ENCODE results near the gene EFCAB8.
"Not testable (repeated sequence)": the region's sequence is repeated elsewhere in the genome, so short reads cannot be mapped to it uniquely, and the experiment has no call there.

The EFCAB8 gene

GRCh38 chr20:32912688-32913087, 54.0 kb downstream of the EFCAB8 start:
- no peak for DNase-seq

- DNase-seq, result no peak
Observed at GRCh38 chr20:32914031-32914430, 55.3 kb downstream of the EFCAB8 start.

GRCh38 chr20:32917191-32917950, 58.6 kb downstream of the EFCAB8 start:
- DNase-seq, result no peak

- no peak for DNase-seq
Observed at GRCh38 chr20:32918296-32918695, 59.6 kb downstream of the EFCAB8 start.

GRCh38 chr20:32918751-32919150, 60.0 kb downstream of the EFCAB8 start:
- DNase-seq, result no peak

GRCh38 chr20:32920066-32920465, 61.3 kb downstream of the EFCAB8 start:
- no peak for DNase-seq

- DNase-seq, result no peak
Observed at GRCh38 chr20:32920530-32921298, 62.0 kb downstream of the EFCAB8 start.

- no peak for DNase-seq
Observed at GRCh38 chr20:32922466-32922865, 63.7 kb downstream of the EFCAB8 start.

GRCh38 chr20:32924781-32925180, 66.1 kb downstream of the EFCAB8 start:
- DNase-seq, result no peak

GRCh38 chr20:32925481-32926196, 66.9 kb downstream of the EFCAB8 start:
- no peak for DNase-seq

- no peak for DNase-seq
Observed at GRCh38 chr20:32929162-32929561, 70.4 kb downstream of the EFCAB8 start.

- DNase-seq, result no peak
Observed at GRCh38 chr20:32930181-32930580, 71.5 kb downstream of the EFCAB8 start.

- DNase-seq, result no peak
Observed at GRCh38 chr20:32930701-32931100, 72.0 kb downstream of the EFCAB8 start.

GRCh38 chr20:32934580-32934979, 75.9 kb downstream of the EFCAB8 start:
- no peak for DNase-seq

- no peak for DNase-seq
Observed at GRCh38 chr20:32941155-32941885, 82.6 kb downstream of the EFCAB8 start.

- no peak for DNase-seq
Observed at GRCh38 chr20:32943490-32944052, 84.8 kb downstream of the EFCAB8 start.

- no peak for DNase-seq
Observed at GRCh38 chr20:32945710-32946221, 87.0 kb downstream of the EFCAB8 start.

GRCh38 chr20:32946629-32947028, 87.9 kb downstream of the EFCAB8 start:
- no peak for DNase-seq

- DNase-seq, result not testable (repeated sequence)
Observed at GRCh38 chr20:32950539-32950938, 91.8 kb downstream of the EFCAB8 start.

GRCh38 chr20:32957459-32957858, 98.7 kb downstream of the EFCAB8 start:
- DNase-seq, result no peak

GRCh38 chr20:32958574-32958973, 99.9 kb downstream of the EFCAB8 start:
- DNase-seq, result no peak
